WTC11 (cell line): Measurements from ENCODE around the gene NUDT14. TPM values are rescaled to one million over a fixed set of nuclear protein-coding genes. Genes with fewer than 3 reads are reported as not detected.

Experiments used
- ATAC-seq: fragments of 200-7000 bp; cut with Tn5 transposase; 2 replicates; pipeline ENCODE4 v1.10.0; 2021; ENCODE audit warnings: mild to moderate bottlenecking, moderate library complexity
- CTCF ChIA-PET: fragments of 300-600 bp; sonication (Branson Sonifier 250); formaldehyde crosslinking; loops from one replicate; lab custom pipeline; 2021; ENCODE audit warnings: antibody characterized with exemption; lab: Charles Lee
- POLR2A ChIA-PET: fragments of 350-600 bp; sonication (Branson Sonifier 250); formaldehyde crosslinking; loops from one replicate; lab custom pipeline; 2021; ENCODE audit warnings: antibody characterized with exemption; lab: Charles Lee
- DNase-seq: peaks from one replicate; pipeline ENCODE4 v3.0.0; 2021; ENCODE audit warnings: low spot score
- H3K27ac Mint-ChIP-seq: 2 replicates; pipeline ENCODE4 v1.8.0; 2021; ENCODE audit warnings: mixed read lengths
- H3K27me3 Mint-ChIP-seq: 2 replicates; pipeline ENCODE4 v1.8.0; 2021; ENCODE audit warnings: low read depth, mild to moderate bottlenecking, moderate library complexity, mixed read lengths
- H3K36me3 Mint-ChIP-seq: 2 replicates; pipeline ENCODE4 v1.8.0; 2021; ENCODE audit warnings: mixed read lengths
- H3K4me1 Mint-ChIP-seq: 2 replicates; pipeline ENCODE4 v1.8.0; 2022; ENCODE audit warnings: mixed read lengths
- H3K4me3 Mint-ChIP-seq: 2 replicates; pipeline ENCODE4 v1.8.0; 2021; ENCODE audit warnings: mild to moderate bottlenecking, moderate library complexity, mixed read lengths
- H3K9me3 Mint-ChIP-seq: 2 replicates; pipeline ENCODE4 v1.8.0; 2021; ENCODE audit warnings: mixed read lengths
- AFF4 ChIP-seq: sonication (generic); formaldehyde crosslinking; IDR thresholded peaks from 2 replicates; pipeline ENCODE4 v1.8.1; 2023; ENCODE audit warnings: mild to moderate bottlenecking, missing genetic modification reagents, borderline replicate concordance
- CREM ChIP-seq: sonication (generic); formaldehyde crosslinking; IDR thresholded peaks from 2 replicates; pipeline ENCODE4 v1.8.1; 2022; ENCODE audit warnings: mild to moderate bottlenecking, missing genetic modification reagents, moderate library complexity
- CTCF ChIP-seq: fragments of 200-600 bp; IDR thresholded peaks from 2 replicates; pipeline ENCODE4 v1.8.0; 2022; ENCODE audit warnings: antibody characterized with exemption
- JAZF1 ChIP-seq: fragments of 250-450 bp; sonication (Bioruptor Pico); IDR thresholded peaks from 2 replicates; pipeline ENCODE4 v1.9.0; 2021; ENCODE audit warnings: moderate library complexity, mild to moderate bottlenecking, inconsistent platforms
- MLX ChIP-seq: sonication (generic); formaldehyde crosslinking; IDR thresholded peaks from 2 replicates; pipeline ENCODE4 v1.8.1; 2023; ENCODE audit warnings: mild to moderate bottlenecking, missing genetic modification reagents, moderate library complexity
- NFATC4 ChIP-seq: fragments of 250-450 bp; sonication (Bioruptor Pico); IDR thresholded peaks from 2 replicates; pipeline ENCODE4 v1.9.0; 2021; ENCODE audit warnings: mild to moderate bottlenecking
- NR2C2 ChIP-seq: sonication (generic); formaldehyde crosslinking; IDR thresholded peaks from 2 replicates; pipeline ENCODE4 v1.8.0; 2022; ENCODE audit warnings: mild to moderate bottlenecking, missing genetic modification reagents
- TEAD4 ChIP-seq: sonication (generic); formaldehyde crosslinking; IDR thresholded peaks from 2 replicates; pipeline ENCODE4 v1.8.0; 2022; ENCODE audit warnings: mild to moderate bottlenecking, missing genetic modification reagents
- ZBTB43 ChIP-seq: sonication (generic); formaldehyde crosslinking; IDR thresholded peaks from 2 replicates; pipeline ENCODE4 v1.8.1; 2023; ENCODE audit warnings: mild to moderate bottlenecking, missing genetic modification reagents
- ZMAT4 ChIP-seq: fragments of 250-450 bp; sonication (Bioruptor Pico); IDR thresholded peaks from 2 replicates; pipeline ENCODE4 v1.9.0; 2021; ENCODE audit warnings: mild to moderate bottlenecking
- ZNF121 ChIP-seq: sonication (generic); formaldehyde crosslinking; IDR thresholded peaks from 2 replicates; pipeline ENCODE4 v1.8.0; 2023; ENCODE audit warnings: missing genetic modification reagents
- ZNF138 ChIP-seq: sonication (generic); formaldehyde crosslinking; conservative IDR thresholded peaks from 2 replicates; pipeline ENCODE4 v1.8.1; 2022; ENCODE audit warnings: mild to moderate bottlenecking, moderate library complexity, missing genetic modification reagents
- ZNF281 ChIP-seq: sonication (generic); formaldehyde crosslinking; IDR thresholded peaks from 2 replicates; pipeline ENCODE4 v1.8.0; 2023; ENCODE audit warnings: mild to moderate bottlenecking, missing genetic modification reagents
- ZNF416 ChIP-seq: fragments of 250-450 bp; sonication (Bioruptor Pico); IDR thresholded peaks from 2 replicates; pipeline ENCODE4 v1.9.0; 2021; ENCODE audit warnings: mild to moderate bottlenecking, inconsistent platforms
- ZNF423 ChIP-seq: fragments of 250-450 bp; sonication (Bioruptor Pico); IDR thresholded peaks from 2 replicates; pipeline ENCODE4 v2.1.2; 2022; ENCODE audit warnings: mild to moderate bottlenecking, moderate library complexity
- ZNF425 ChIP-seq: fragments of 250-450 bp; sonication (Bioruptor Pico); conservative IDR thresholded peaks from 2 replicates; pipeline ENCODE4 v1.9.0; 2021; ENCODE audit warnings: mild to moderate bottlenecking
- ZSCAN18 ChIP-seq: fragments of 250-450 bp; sonication (Bioruptor Pico); IDR thresholded peaks from 2 replicates; pipeline ENCODE4 v2.1.2; 2022; ENCODE audit warnings: mild to moderate bottlenecking, moderate library complexity
- total RNA-seq: library from RNA; stranded (reverse); gene quantifications from 3 replicates; pipeline ENCODE4 v1.2.3, GENCODE V29; 2021

Gene NUDT14
- total RNA-seq, 1 experiment from 2014 or later: 35.4 TPM

- DNase-seq (no peak), ATAC-seq (no peak)
- H3K36me3 Mint-ChIP-seq: no peaks in the 10 kb centered on the region
- peaks cover 15% of the 10 kb centered on the region for H3K27me3 Mint-ChIP-seq
- CTCF ChIA-PET: interaction anchor here (0.6 to 7.4 kb wide), 8 partner anchors 11 to 1278 kb away, joined by 3 to 107 read pairs (median 5); partner anchors contain the start of gene NUDT14
- POLR2A ChIA-PET: interaction anchor here (0.6 kb wide), 1 partner anchor 152 kb away, joined by 3 read pairs; no protein-coding TSS in a partner anchor
- no peak for TF ChIP-seq ZNF416 (CRISPR knock-in tag)
- TF ChIP-seq TEAD4 (CRISPR knock-in tag): no peak
- TF ChIP-seq, all 79 proteins: peak for 0
- H3K27ac Mint-ChIP-seq: no peak overlapping the region
- no peak overlapping the region for H3K4me3 Mint-ChIP-seq
- no peaks in the 10 kb centered on the region for H3K4me1 Mint-ChIP-seq
- no peaks in the 10 kb centered on the region for H3K9me3 Mint-ChIP-seq
Measured at GRCh38 chr14:105171004-105171673, 10.0 kb downstream of the NUDT14 start.

GRCh38 chr14:105169776-105170655, 11.1 kb downstream of the NUDT14 start:
- no peak overlapping the region for H3K27ac Mint-ChIP-seq
- CTCF ChIA-PET: interaction anchor here (0.6 to 7.4 kb wide), 20 partner anchors 12 to 483 kb away, joined by 3 to 107 read pairs (median 4); partner anchors contain the start of genes BRF1, BTBD6, NUDT14 and PACS2
- peak overlapping the region; percentile 63 for H3K4me3 Mint-ChIP-seq
- no peaks in the 10 kb centered on the region for H3K4me1 Mint-ChIP-seq
- no peaks in the 10 kb centered on the region for H3K36me3 Mint-ChIP-seq
- POLR2A ChIA-PET: no interaction called here
- ATAC-seq: no peak
- peaks cover 15% of the 10 kb centered on the region for H3K27me3 Mint-ChIP-seq
- DNase-seq: no peak
- no peaks in the 10 kb centered on the region for H3K9me3 Mint-ChIP-seq
- TF ChIP-seq ZNF425 (CRISPR knock-in tag): no peak
- no peak for TF ChIP-seq CTCF
- TF ChIP-seq ZSCAN18: no peak
- TF ChIP-seq JAZF1 (CRISPR knock-in tag): no peak
- TF ChIP-seq NFATC4 (CRISPR knock-in tag): no peak
- no peak for TF ChIP-seq ZNF423
- TF ChIP-seq AFF4 (CRISPR knock-in tag): no peak
- no peak for TF ChIP-seq MLX
- TF ChIP-seq ZMAT4: no peak
- no peak for TF ChIP-seq CREM (CRISPR knock-in tag)
- TF ChIP-seq ZNF138 (CRISPR knock-in tag): no peak
- no peak for TF ChIP-seq TEAD4 (CRISPR knock-in tag)
- no peak for TF ChIP-seq ZNF281 (CRISPR knock-in tag)
- TF ChIP-seq NR2C2 (CRISPR knock-in tag): no peak
- no peak for TF ChIP-seq ZNF121 (CRISPR knock-in tag)
- no peak for TF ChIP-seq ZBTB43 (CRISPR knock-in tag)
